HEK293 (cell line): ENCODE measurements around the gene HMGN4.

Source experiments
- PATZ1 ChIP-seq: fragments of 450-650 bp; formaldehyde crosslinking; IDR thresholded peaks from 2 replicates; pipeline ENCODE4 v1.5.1; 2016; ENCODE audit warnings: missing biosample characterization, missing genetic modification characterization
- SALL2 ChIP-seq: fragments of 450-650 bp; formaldehyde crosslinking; IDR thresholded peaks from 2 replicates; pipeline ENCODE4 v1.5.0; 2017; ENCODE audit warnings: missing biosample characterization, mild to moderate bottlenecking, missing genetic modification characterization, borderline replicate concordance
- ZBTB1 ChIP-seq: fragments of 450-650 bp; formaldehyde crosslinking; IDR thresholded peaks from 2 replicates; pipeline ENCODE4 v1.5.1; 2016; ENCODE audit warnings: missing biosample characterization, missing genetic modification characterization
- ZBTB11 ChIP-seq: fragments of 450-650 bp; formaldehyde crosslinking; conservative IDR thresholded peaks from 2 replicates; pipeline ENCODE4 v1.5.1; 2016; ENCODE audit warnings: low read depth, missing biosample characterization, missing genetic modification characterization
- ZNF146 ChIP-seq: fragments of 450-650 bp; formaldehyde crosslinking; IDR thresholded peaks from 2 replicates; pipeline ENCODE4 v1.5.1; 2016; ENCODE audit warnings: missing biosample characterization, missing genetic modification characterization
- ZNF174 ChIP-seq: fragments of 450-650 bp; formaldehyde crosslinking; IDR thresholded peaks from 2 replicates; pipeline ENCODE4 v1.5.0; 2017; ENCODE audit warnings: missing biosample characterization, mild to moderate bottlenecking, missing genetic modification characterization
- ZNF24 ChIP-seq: fragments of 450-650 bp; formaldehyde crosslinking; IDR thresholded peaks from 2 replicates; pipeline ENCODE4 v1.5.1; 2016; ENCODE audit warnings: missing biosample characterization, missing genetic modification characterization
- ZNF280C ChIP-seq: fragments of 450-650 bp; formaldehyde crosslinking; IDR thresholded peaks from 2 replicates; pipeline ENCODE4 v1.5.1; 2016; ENCODE audit warnings: missing biosample characterization, missing genetic modification characterization
- ZNF394 ChIP-seq: fragments of 450-650 bp; formaldehyde crosslinking; IDR thresholded peaks from 2 replicates; pipeline ENCODE4 v1.5.1; 2016; ENCODE audit warnings: missing biosample characterization, missing genetic modification characterization, mild to moderate bottlenecking, moderate library complexity, borderline replicate concordance
- ZNF404 ChIP-seq: fragments of 450-650 bp; formaldehyde crosslinking; IDR thresholded peaks from 2 replicates; pipeline ENCODE4 v1.5.1; 2017; ENCODE audit warnings: missing biosample characterization, missing genetic modification characterization
- ZNF530 ChIP-seq: fragments of 450-650 bp; formaldehyde crosslinking; IDR thresholded peaks from 2 replicates; pipeline ENCODE4 v1.5.1; 2016; ENCODE audit warnings: low read depth, missing biosample characterization, missing genetic modification characterization
- ZNF596 ChIP-seq: fragments of 450-650 bp; IDR thresholded peaks from 2 replicates; pipeline ENCODE4 v1.5.0; 2018; ENCODE audit warnings: missing biosample characterization, mild to moderate bottlenecking, missing genetic modification characterization, moderate library complexity
- ZNF600 ChIP-seq: fragments of 450-650 bp; formaldehyde crosslinking; IDR thresholded peaks from 2 replicates; pipeline ENCODE4 v1.5.1; 2016; ENCODE audit warnings: missing biosample characterization, missing genetic modification characterization
- ZNF707 ChIP-seq: fragments of 450-650 bp; formaldehyde crosslinking; IDR thresholded peaks from 2 replicates; pipeline ENCODE4 v1.5.1; 2016; ENCODE audit warnings: missing biosample characterization, missing genetic modification characterization
- ZNF843 ChIP-seq: fragments of 450-650 bp; formaldehyde crosslinking; IDR thresholded peaks from 2 replicates; pipeline ENCODE4 v1.5.1; 2016; ENCODE audit warnings: missing biosample characterization, missing genetic modification characterization
- ZSCAN23 ChIP-seq: fragments of 450-650 bp; formaldehyde crosslinking; IDR thresholded peaks from 2 replicates; pipeline ENCODE4 v1.5.1; 2016; ENCODE audit warnings: missing biosample characterization, missing genetic modification characterization

The HMGN4 gene

GRCh38 chr6:26595669-26596269, 57.6 kb downstream of the HMGN4 start (continued):
- TF ChIP-seq ZBTB11 (tag by site-specific recombination) (no peak; the same call in 1 of the 2 replicates), PATZ1 (tag by site-specific recombination) (peak; percentile 52; the same call in 1 of the 2 replicates), ZNF600 (tag by site-specific recombination) (peak; percentile 83), ZNF280C (tag by site-specific recombination) (no peak), ZNF394 (tag by site-specific recombination) (peak; percentile 51; the same call in 1 of the 2 replicates), ZNF843 (peak; percentile 22; the same call in 1 of the 2 replicates), ZNF707 (tag by site-specific recombination) (no peak), ZNF174 (tag by site-specific recombination) (no peak), SALL2 (tag by site-specific recombination) (no peak), ZNF530 (tag by site-specific recombination) (no peak), ZNF146 (tag by site-specific recombination) (no peak), ZNF24 (tag by site-specific recombination) (peak; percentile 79), ZBTB1 (tag by site-specific recombination) (no peak), ZSCAN23 (tag by site-specific recombination) (no peak), ZNF596 (tag by site-specific recombination) (no peak), ZNF404 (tag by site-specific recombination) (no peak)
- TF ChIP-seq, all 188 proteins: peak for 50
